ENCODE results near the gene EBF3.

GRCh38 chr10:129936266-129936922 lies 27.7 kb downstream of the EBF3 start:
- no peak for TF ChIP-seq CTCF (IDR thresholded peaks at IDR 0.05)
- no peak for TF ChIP-seq POLR2A (IDR thresholded peaks at IDR 0.05)
- TF ChIP-seq EP300 (IDR thresholded peaks at IDR 0.05) = no peak
- TF ChIP-seq POLR2AphosphoS5 (IDR thresholded peaks at IDR 0.05) = no peak
